Astrocyte (in vitro differentiated cells and primary cell): ENCODE data around the gene ST6GALNAC1. TPM values are rescaled to one million over a fixed set of nuclear protein-coding genes. Genes with fewer than 3 reads are reported as not detected.

ENCODE experiments used
- DNase-seq: peaks from one replicate; pipeline ENCODE4 v3.0.0-alpha.2; 2010; ENCODE audit warnings: low read depth
- FAIRE-seq: peaks from 2 replicates; lab custom pipeline; 2011; peaks lifted over from hg19 to GRCh38; lab: Jason Lieb, UNC
- H2AFZ ChIP-seq: 2 replicates; pipeline ENCODE4 v1.6.0; 2012; ENCODE audit warnings: low read depth, low read length, inconsistent platforms
- H3K27ac ChIP-seq: 2 replicates; pipeline ENCODE4 v1.5.1; 2011; ENCODE audit warnings: low read depth, low read length, inconsistent platforms
- H3K27me3 ChIP-seq: 2 replicates; pipeline ENCODE4 v1.6.0; 2011; ENCODE audit warnings: low read length, inconsistent platforms; ENCODE audit not compliant: insufficient read depth
- H3K36me3 ChIP-seq: 2 replicates; pipeline ENCODE4 v1.5.1; 2011; ENCODE audit warnings: low read length, inconsistent platforms; ENCODE audit not compliant: insufficient read depth
- H3K4me1 ChIP-seq: 2 replicates; pipeline ENCODE4 v1.5.1; 2011; ENCODE audit warnings: low read length, inconsistent platforms; ENCODE audit not compliant: insufficient read depth
- H3K4me2 ChIP-seq: 2 replicates; pipeline ENCODE4 v1.6.0; 2012; ENCODE audit warnings: low read length, inconsistent platforms
- H3K4me3 ChIP-seq: 2 replicates; pipeline ENCODE4 v1.5.1; 2011; ENCODE audit warnings: low read depth, mild to moderate bottlenecking, low read length, inconsistent platforms; ENCODE audit not compliant: insufficient read depth
- H3K79me2 ChIP-seq: 2 replicates; pipeline ENCODE4 v1.6.0; 2012; ENCODE audit warnings: mild to moderate bottlenecking, low read length, inconsistent platforms; ENCODE audit not compliant: insufficient read depth
- H3K9ac ChIP-seq: 2 replicates; pipeline ENCODE4 v1.6.0; 2012; ENCODE audit warnings: mild to moderate bottlenecking, low read length, inconsistent platforms
- H3K9me3 ChIP-seq: 2 replicates; pipeline ENCODE4 v1.5.1; 2012; ENCODE audit warnings: low read depth, mild to moderate bottlenecking, low read length, inconsistent platforms; ENCODE audit not compliant: insufficient read depth
- H4K20me1 ChIP-seq: 2 replicates; pipeline ENCODE4 v1.6.0; 2012; ENCODE audit warnings: low read length, inconsistent platforms; ENCODE audit not compliant: insufficient read depth
- H3K27ac Mint-ChIP-seq: one replicate; pipeline ENCODE4 v1.8.0; 2021; ENCODE audit warnings: mild to moderate bottlenecking, mixed read lengths; ENCODE audit not compliant: unreplicated experiment
- H3K27me3 Mint-ChIP-seq: one replicate; pipeline ENCODE4 v1.8.0; 2021; ENCODE audit warnings: low read depth, mixed read lengths; ENCODE audit not compliant: unreplicated experiment
- H3K36me3 Mint-ChIP-seq: one replicate; pipeline ENCODE4 v1.8.0; 2021; ENCODE audit warnings: low read depth, mixed read lengths; ENCODE audit not compliant: unreplicated experiment
- H3K4me1 Mint-ChIP-seq: one replicate; pipeline ENCODE4 v1.8.0; 2021; ENCODE audit warnings: low read depth, mixed read lengths; ENCODE audit not compliant: unreplicated experiment
- H3K4me3 Mint-ChIP-seq: one replicate; pipeline ENCODE4 v1.8.0; 2021; ENCODE audit warnings: mild to moderate bottlenecking, moderate library complexity, mixed read lengths; ENCODE audit not compliant: unreplicated experiment
- H3K9me3 Mint-ChIP-seq: one replicate; pipeline ENCODE4 v1.8.0; 2021; ENCODE audit warnings: mild to moderate bottlenecking, mixed read lengths; ENCODE audit not compliant: unreplicated experiment
- CTCF ChIP-seq: IDR thresholded peaks from 2 replicates; pipeline ENCODE4 v1.5.1; 2011; ENCODE audit warnings: low read depth, mild to moderate bottlenecking, inconsistent platforms, low read length, moderate library complexity; ENCODE audit not compliant: insufficient read depth
- EZH2 ChIP-seq: IDR thresholded peaks from 2 replicates; pipeline ENCODE4 v1.6.1; 2012; ENCODE audit warnings: mild to moderate bottlenecking, low read length, inconsistent platforms; ENCODE audit not compliant: insufficient read depth
- total RNA-seq: library from RNA; stranded (reverse); gene quantifications from 2 replicates; pipeline ENCODE4 v1.2.1, GENCODE V29; 2021

The ST6GALNAC1 gene
- total RNA-seq, 1 donor from 2014 or later = not detected

DNA sequence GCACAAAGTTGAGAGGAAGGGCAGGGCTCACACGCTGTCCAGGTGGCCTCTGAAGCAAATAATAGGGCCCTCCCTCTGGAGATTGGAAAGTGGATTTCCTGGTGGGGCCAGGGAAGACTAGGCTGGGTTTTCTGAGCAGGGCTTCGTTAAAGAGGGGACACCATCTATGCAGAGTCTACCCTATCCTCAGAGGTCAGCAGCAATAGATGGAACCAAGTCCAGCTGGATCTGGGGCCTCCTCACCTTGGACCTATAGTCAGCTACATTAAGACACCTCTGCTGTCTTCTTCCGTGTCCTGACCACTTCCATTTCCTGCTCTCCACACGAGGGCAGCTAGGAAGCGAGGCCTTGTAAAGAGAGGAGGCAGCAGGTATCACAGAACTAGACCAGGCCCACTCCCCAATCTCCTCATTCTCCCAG is 14.7 kb upstream of the ST6GALNAC1 start:
- DNase-seq = no peak
- H2AFZ ChIP-seq = no peak overlapping the region
- no peaks in the 10 kb centered on the region for H3K27me3 ChIP-seq
- H4K20me1 ChIP-seq = no peaks in the 10 kb centered on the region
- no peaks in the 10 kb centered on the region for H3K36me3 ChIP-seq
- FAIRE-seq = no peak
- H3K27ac ChIP-seq = no peak overlapping the region
- peaks cover 2% of the 10 kb centered on the region for H3K9me3 Mint-ChIP-seq
- H3K36me3 Mint-ChIP-seq = no peaks in the 10 kb centered on the region
- H3K9me3 ChIP-seq = no peaks in the 10 kb centered on the region
- H3K4me1 Mint-ChIP-seq = no peaks in the 10 kb centered on the region
- H3K4me3 Mint-ChIP-seq = no peak overlapping the region
- TF ChIP-seq EZH2 (no peak), CTCF (no peak)
- H3K4me2 ChIP-seq = no peak overlapping the region
- no peaks in the 10 kb centered on the region for H3K4me1 ChIP-seq
- H3K9ac ChIP-seq = no peak overlapping the region
- H3K27ac Mint-ChIP-seq = no peak overlapping the region
- peaks cover 10% of the 10 kb centered on the region for H3K27me3 Mint-ChIP-seq
- H3K4me3 ChIP-seq = no peak overlapping the region
- H3K79me2 ChIP-seq = no peaks in the 10 kb centered on the region

DNA sequence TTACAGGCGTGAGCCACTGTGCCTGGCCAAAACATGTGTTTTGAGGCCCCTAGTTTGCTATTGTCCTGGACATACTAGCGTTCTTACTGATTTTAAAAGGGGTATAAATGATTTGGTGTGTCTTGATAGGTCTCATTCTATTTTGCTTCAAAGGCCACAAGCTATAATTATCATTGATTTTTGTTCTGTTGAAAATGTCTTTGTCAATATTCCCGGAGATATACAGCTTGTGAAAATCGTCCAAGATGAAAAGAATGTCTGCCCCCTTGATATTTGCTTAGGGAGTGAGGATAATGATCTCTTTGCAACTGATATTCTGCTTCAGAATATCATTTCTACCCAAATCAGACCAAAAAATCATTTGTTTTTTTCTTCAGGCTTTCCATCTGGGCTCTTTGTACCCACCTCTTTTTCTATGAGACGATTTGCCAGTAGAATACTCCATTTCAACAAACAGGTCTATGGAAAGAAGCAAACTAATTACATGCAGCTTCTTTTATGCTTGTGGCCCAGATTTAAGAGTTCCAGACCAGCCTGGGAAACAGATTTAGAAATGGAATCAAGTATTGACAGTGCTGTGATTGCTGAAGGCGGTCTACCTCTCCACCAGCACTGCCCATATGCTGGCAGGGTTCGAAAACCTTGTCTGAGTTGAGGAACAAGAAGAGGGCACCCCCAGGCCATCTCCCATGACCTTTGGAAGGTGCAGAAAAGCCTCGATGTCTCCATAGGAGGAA is 14.1 kb upstream of the ST6GALNAC1 start:
- Histone ChIP-seq H3K4me2 (no peak overlapping the region), H3K4me1 (no peaks in the 10 kb centered on the region), H3K9me3 (no peaks in the 10 kb centered on the region), H4K20me1 (no peaks in the 10 kb centered on the region), H3K4me3 (no peak overlapping the region), H3K27me3 (no peaks in the 10 kb centered on the region), H3K36me3 (no peaks in the 10 kb centered on the region), H2AFZ (no peak overlapping the region), H3K9ac (no peak overlapping the region), H3K79me2 (no peaks in the 10 kb centered on the region), H3K27ac (no peak overlapping the region)
- H3K36me3 Mint-ChIP-seq = no peaks in the 10 kb centered on the region
- no peak overlapping the region for H3K27ac Mint-ChIP-seq
- peaks cover 10% of the 10 kb centered on the region for H3K27me3 Mint-ChIP-seq
- peaks cover 2% of the 10 kb centered on the region for H3K9me3 Mint-ChIP-seq
- no peak overlapping the region for H3K4me3 Mint-ChIP-seq
- DNase-seq = no peak
- no peaks in the 10 kb centered on the region for H3K4me1 Mint-ChIP-seq
- no peak for FAIRE-seq
- TF ChIP-seq CTCF = no peak
- no peak for TF ChIP-seq EZH2

GRCh38 chr17:76654408-76654807 is 10.9 kb upstream of the ST6GALNAC1 start:
- Mint-ChIP-seq H3K4me1 (no peaks in the 10 kb centered on the region), H3K9me3 (peaks cover 9% of the 10 kb centered on the region), H3K36me3 (no peaks in the 10 kb centered on the region), H3K27me3 (peaks cover 8% of the 10 kb centered on the region), H3K4me3 (no peak overlapping the region), H3K27ac (no peak overlapping the region)
- no peak for DNase-seq
- Histone ChIP-seq H3K9ac (no peak overlapping the region), H3K27ac (no peak overlapping the region), H3K4me2 (no peak overlapping the region), H2AFZ (no peak overlapping the region), H3K79me2 (no peaks in the 10 kb centered on the region), H3K4me3 (no peak overlapping the region), H4K20me1 (no peaks in the 10 kb centered on the region), H3K27me3 (no peaks in the 10 kb centered on the region), H3K9me3 (peaks cover 4% of the 10 kb centered on the region), H3K4me1 (no peaks in the 10 kb centered on the region), H3K36me3 (no peaks in the 10 kb centered on the region)
- TF ChIP-seq CTCF (no peak), EZH2 (no peak)
- FAIRE-seq = no peak
